H9 (cell line): ENCODE measurements around the gene MR1. TPM values are rescaled to one million over a fixed set of nuclear protein-coding genes. Genes with fewer than 3 reads are reported as not detected.

Experiments used
- DNase-seq: peaks from one replicate; pipeline ENCODE4 v3.0.0-alpha.2; 2017
- H2AFZ ChIP-seq: one replicate; pipeline ENCODE4 v1.6.1; 2013; ENCODE audit warnings: mild to moderate bottlenecking, low read length, control low read depth, moderate library complexity
- H2AK5ac ChIP-seq: 2 replicates; pipeline ENCODE4 v1.6.1; 2013; ENCODE audit warnings: low read length, control low read depth, mixed read lengths; ENCODE audit not compliant: insufficient read length
- H2BK120ac ChIP-seq: one replicate; pipeline ENCODE4 v1.6.1; 2013; ENCODE audit warnings: low read depth, mild to moderate bottlenecking, low read length, control low read depth, inconsistent platforms; ENCODE audit not compliant: poor library complexity, severe bottlenecking
- H2BK12ac ChIP-seq: 2 replicates; pipeline ENCODE4 v1.6.1; 2013; ENCODE audit warnings: low read length, control low read depth, mixed read lengths, low read depth; ENCODE audit not compliant: insufficient read length
- H2BK15ac ChIP-seq: 2 replicates; pipeline ENCODE4 v1.6.1; 2013; ENCODE audit warnings: low read depth, low read length, control low read depth
- H2BK20ac ChIP-seq: one replicate; pipeline ENCODE4 v1.6.1; 2013; ENCODE audit warnings: low read depth, mild to moderate bottlenecking, low read length, control low read depth, inconsistent platforms; ENCODE audit not compliant: poor library complexity, severe bottlenecking
- H2BK5ac ChIP-seq: 2 replicates; pipeline ENCODE4 v1.6.1; 2013; ENCODE audit warnings: low read length, control low read depth, mixed read lengths; ENCODE audit not compliant: insufficient read length
- H3K14ac ChIP-seq: 2 replicates; pipeline ENCODE4 v1.6.1; 2013; ENCODE audit warnings: low read length, control low read depth; ENCODE audit not compliant: insufficient read depth
- H3K18ac ChIP-seq: 2 replicates; pipeline ENCODE4 v1.6.1; 2013; ENCODE audit warnings: low read depth, mild to moderate bottlenecking, mixed read lengths, low read length, control low read depth; ENCODE audit not compliant: insufficient read length
- H3K23ac ChIP-seq: 2 replicates; pipeline ENCODE4 v1.6.1; 2013; ENCODE audit warnings: low read length, control low read depth, mixed read lengths, low read depth; ENCODE audit not compliant: insufficient read length
- H3K23me2 ChIP-seq: 2 replicates; pipeline ENCODE4 v1.6.1; 2013; ENCODE audit warnings: low read depth, mild to moderate bottlenecking, mixed read lengths, low read length, control low read depth; ENCODE audit not compliant: insufficient read length, poor library complexity, severe bottlenecking
- H3K27ac ChIP-seq: 2 replicates; pipeline ENCODE4 v1.5.1; 2013; ENCODE audit warnings: low read length, control low read depth, mixed read lengths, low read depth; ENCODE audit not compliant: insufficient read length
- H3K27me3 ChIP-seq: 2 replicates; pipeline ENCODE4 v1.6.1; 2013; ENCODE audit warnings: low read length, control low read depth, inconsistent platforms; ENCODE audit not compliant: insufficient read depth
- H3K4ac ChIP-seq: 2 replicates; pipeline ENCODE4 v1.6.1; 2013; ENCODE audit warnings: low read depth, mild to moderate bottlenecking, control low read depth, inconsistent platforms, low read length, moderate library complexity
- H3K4me1 ChIP-seq: 2 replicates; pipeline ENCODE4 v1.6.1; 2013; ENCODE audit warnings: low read length, control low read depth, inconsistent platforms; ENCODE audit not compliant: insufficient read depth
- H3K4me2 ChIP-seq: 2 replicates; pipeline ENCODE4 v1.6.1; 2013; ENCODE audit warnings: low read length, control low read depth, mixed read lengths; ENCODE audit not compliant: insufficient read length, insufficient read depth
- H3K56ac ChIP-seq: 2 replicates; pipeline ENCODE4 v1.6.1; 2013; ENCODE audit warnings: low read depth, mild to moderate bottlenecking, mixed read lengths, low read length, control low read depth; ENCODE audit not compliant: insufficient read length
- H3K79me1 ChIP-seq: 2 replicates; pipeline ENCODE4 v1.6.1; 2013; ENCODE audit warnings: low read depth, mild to moderate bottlenecking, moderate library complexity, low read length, control low read depth, inconsistent platforms; ENCODE audit not compliant: insufficient read depth, poor library complexity, severe bottlenecking
- H3K79me2 ChIP-seq: 2 replicates; pipeline ENCODE4 v1.6.1; 2013; ENCODE audit warnings: low read length, control low read depth, inconsistent platforms; ENCODE audit not compliant: insufficient read depth
- H3K9ac ChIP-seq: 2 replicates; pipeline ENCODE4 v1.6.1; 2013; ENCODE audit warnings: low read length, control low read depth, mixed read lengths; ENCODE audit not compliant: insufficient read length; ENCODE audit errors: extremely low read depth
- H3K9me3 ChIP-seq: one replicate; pipeline ENCODE4 v1.6.1; 2013; ENCODE audit warnings: low read depth, low read length, inconsistent platforms; ENCODE audit not compliant: control insufficient read depth
- H3T11ph ChIP-seq: one replicate; pipeline ENCODE4 v1.6.1; 2013; ENCODE audit warnings: mild to moderate bottlenecking, low read length, control low read depth, inconsistent platforms
- H4K20me1 ChIP-seq: one replicate; pipeline ENCODE4 v1.6.1; 2013; ENCODE audit not compliant: control insufficient read depth, insufficient read length, insufficient read depth
- H4K5ac ChIP-seq: 2 replicates; pipeline ENCODE4 v1.6.1; 2013; ENCODE audit warnings: low read depth, mild to moderate bottlenecking, mixed read lengths, low read length, control low read depth; ENCODE audit not compliant: insufficient read length
- H4K8ac ChIP-seq: replicated peaks from 2 replicates; pipeline ENCODE4 v1.6.1; 2013; ENCODE audit warnings: low read length, control low read depth, mixed read lengths, low read depth; ENCODE audit not compliant: insufficient read length
- H4K91ac ChIP-seq: 2 replicates; pipeline ENCODE4 v1.6.1; 2013; ENCODE audit warnings: low read depth, mild to moderate bottlenecking, moderate library complexity, mixed read lengths, low read length, control low read depth; ENCODE audit not compliant: insufficient read length
- H3K27ac Mint-ChIP-seq, 3 experiments: 2 replicates in 2 of 3; 3 replicates in 1 of 3; pipeline ENCODE4 v1.8.0; 2020 to 2021; ENCODE audit warnings: mixed read lengths in 3 of 3, mild to moderate bottlenecking in 1 of 3, moderate library complexity in 1 of 3
- H3K27me3 Mint-ChIP-seq: 2 replicates; pipeline ENCODE4 v1.8.0; 2021; ENCODE audit warnings: low read depth, mild to moderate bottlenecking, moderate library complexity, mixed read lengths
- H3K36me3 Mint-ChIP-seq, 3 experiments: 2 replicates in 2 of 3; 3 replicates in 1 of 3; pipeline ENCODE4 v1.8.0; 2020 to 2021; ENCODE audit warnings: low read depth in 3 of 3, mixed read lengths in 3 of 3; ENCODE audit not compliant: insufficient read depth in 1 of 3
- H3K4me1 Mint-ChIP-seq, 2 experiments: 2 replicates each; pipeline ENCODE4 v1.8.0; 2020; ENCODE audit warnings: mixed read lengths in 2 of 2
- H3K4me3 Mint-ChIP-seq, 2 experiments: 2 replicates in 1 of 2; 3 replicates in 1 of 2; pipeline ENCODE4 v1.8.0; 2020 to 2021; ENCODE audit warnings: mild to moderate bottlenecking in 2 of 2, mixed read lengths in 2 of 2, moderate library complexity in 1 of 2
- H3K9me3 Mint-ChIP-seq, 2 experiments: 2 replicates in 1 of 2; 3 replicates in 1 of 2; pipeline ENCODE4 v1.8.0; 2020; ENCODE audit warnings: mild to moderate bottlenecking in 2 of 2, mixed read lengths in 2 of 2, moderate library complexity in 1 of 2
- CTCF ChIP-seq: fragments of 200-600 bp; sonication (generic); conservative IDR thresholded peaks from 3 replicates; pipeline ENCODE4 v1.8.0; 2021; ENCODE audit warnings: antibody characterized with exemption, mild to moderate bottlenecking
- WGBS: extraction: QIAGEN DNeasy Blood & Tissue Kit; methylation state at CpG from one replicate; pipeline ENCODE4 v1.1.7; 2013; ENCODE audit warnings: missing lambda C conversion rate, low lambda C conversion rate, mixed read lengths; ENCODE audit not compliant: insufficient read length; ENCODE audit errors: extremely low coverage; 5-methylcytosine and 5-hydroxymethylcytosine counted together
- total RNA-seq: library from RNA; stranded (reverse); gene quantifications from 2 replicates; pipeline ENCODE4 v1.2.1, GENCODE V29; 2021

MR1 gene
- total RNA-seq, 1 experiment from 2014 or later: 0.02 TPM

DNA sequence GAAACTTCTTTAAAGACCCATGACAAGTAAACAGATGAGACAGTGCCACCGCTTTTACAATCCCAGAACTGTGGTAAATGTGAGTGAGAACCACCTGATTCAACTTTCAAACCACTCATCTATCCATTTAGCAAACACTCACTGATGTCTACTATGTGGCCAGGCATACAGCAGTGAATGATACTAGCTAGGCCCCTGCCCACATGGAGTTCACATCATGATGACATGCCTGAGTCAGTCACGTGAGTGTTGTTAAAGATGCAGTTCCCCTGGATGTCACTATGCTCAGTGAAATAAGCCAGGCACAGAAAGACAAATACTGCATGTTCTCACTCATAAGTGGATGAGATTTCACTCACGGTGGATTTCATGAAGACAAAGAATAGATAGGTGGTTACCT is 39.5 kb upstream of the MR1 start:
- Histone ChIP-seq H3K14ac (no peak overlapping the region), H2AK5ac (no peak overlapping the region), H3K23ac (no peak overlapping the region), H4K20me1 (no peaks in the 10 kb centered on the region), H3K9me3 (no peaks in the 10 kb centered on the region), H4K8ac (no peak overlapping the region), H3T11ph (no peak overlapping the region), H2BK12ac (no peak overlapping the region), H2BK15ac (no peak overlapping the region), H3K27me3 (no peaks in the 10 kb centered on the region), H3K79me1 (no peaks in the 10 kb centered on the region), H2BK20ac (no peak overlapping the region), H3K27ac (no peak overlapping the region), H3K4ac (no peak overlapping the region), H3K79me2 (no peaks in the 10 kb centered on the region), H3K18ac (no peak overlapping the region), H3K9ac (no peak overlapping the region), H3K23me2 (no peaks in the 10 kb centered on the region), H2AFZ (no peak overlapping the region), H2BK5ac (no peak overlapping the region), H3K4me2 (no peak overlapping the region), H4K5ac (no peak overlapping the region), H3K56ac (no peak overlapping the region), H2BK120ac (no peak overlapping the region), H3K4me1 (no peaks in the 10 kb centered on the region), H4K91ac (no peak overlapping the region)
- TF ChIP-seq CTCF: no peak
- DNase-seq: no peak
- Mint-ChIP-seq H3K4me3 (no peak overlapping the region), H3K36me3 (peaks cover 9 to 46% (median 44%) of the 10 kb centered on the region in 3 experiments; a peak in 6 of 7 replicates), H3K27me3 (no peaks in the 10 kb centered on the region), H3K9me3 (no peaks in the 10 kb centered on the region), H3K4me1 (no peaks in the 10 kb centered on the region), H3K27ac (peak overlapping the region in 1 of 3 experiments; percentile 7; a peak in 1 of 7 replicates)
- no CpG with 5 or more reads among the region's 3 CpGs for WGBS
